Neural cell (in vitro differentiated cells): ENCODE data around the gene RBM20. TPM values are rescaled to one million over a fixed set of nuclear protein-coding genes. Genes with fewer than 3 reads are reported as not detected.

Experiments used
- H2AFZ ChIP-seq: fragments of 200-600, 300-800 bp; sonication (generic), shearing (Covaris generic); 2 replicates; pipeline ENCODE4 v1.6.0; 2014; ENCODE audit warnings: low read depth, mild to moderate bottlenecking, antibody characterized with exemption, low read length, moderate library complexity
- H3F3A ChIP-seq: fragments of 200-600 bp; shearing (Covaris generic); 2 replicates; pipeline ENCODE4 v1.6.1; 2016; ENCODE audit warnings: mild to moderate bottlenecking, moderate library complexity, mixed read lengths, antibody characterized with exemption, low read length; ENCODE audit not compliant: insufficient read depth, poor library complexity, severe bottlenecking
- H3K27ac ChIP-seq: fragments of 200-600, 300-800 bp; sonication (generic), shearing (Covaris generic); 2 replicates; pipeline ENCODE4 v1.5.1; 2014; ENCODE audit warnings: mild to moderate bottlenecking, low read length, moderate library complexity
- H3K27me3 ChIP-seq: fragments of 300-800, 200-600 bp; sonication (generic), shearing (Covaris generic); 2 replicates; pipeline ENCODE4 v1.6.0; 2014; ENCODE audit warnings: mild to moderate bottlenecking, low read depth, low read length, moderate library complexity; ENCODE audit not compliant: insufficient read depth
- H3K36me3 ChIP-seq: fragments of 300-800, 200-600 bp; sonication (generic), shearing (Covaris generic); 2 replicates; pipeline ENCODE4 v1.5.1; 2014; ENCODE audit warnings: mild to moderate bottlenecking, antibody characterized with exemption, low read length, moderate library complexity; ENCODE audit not compliant: insufficient read depth
- H3K4me2 ChIP-seq: fragments of 300-800, 200-600 bp; sonication (generic), shearing (Covaris generic); 2 replicates; pipeline ENCODE4 v1.6.0; 2014; ENCODE audit warnings: mild to moderate bottlenecking, low read length
- H3K4me3 ChIP-seq: fragments of 300-800, 200-600 bp; sonication (generic), shearing (Covaris generic); 2 replicates; pipeline ENCODE4 v1.5.1; 2014; ENCODE audit warnings: mild to moderate bottlenecking, low read length, moderate library complexity
- H3K79me2 ChIP-seq: fragments of 200-600 bp; shearing (Covaris generic); replicated peaks from 2 replicates; pipeline ENCODE4 v1.6.0; 2014; ENCODE audit warnings: mild to moderate bottlenecking, low read length, moderate library complexity; ENCODE audit not compliant: insufficient read depth
- H3K9ac ChIP-seq: fragments of 300-800, 200-600 bp; sonication (generic), shearing (Covaris generic); 2 replicates; pipeline ENCODE4 v1.6.1; 2016; ENCODE audit warnings: mild to moderate bottlenecking, low read length, mixed read lengths
- H3K9me2 ChIP-seq: fragments of 200-600 bp; shearing (Covaris generic); 2 replicates; pipeline ENCODE4 v1.6.1; 2016; ENCODE audit warnings: mild to moderate bottlenecking, low read length, mixed read lengths; ENCODE audit not compliant: insufficient read depth
- H3K9me3 ChIP-seq: fragments of 200-600, 300-800 bp; sonication (generic), shearing (Covaris generic); 2 replicates; pipeline ENCODE4 v1.6.1; 2016; ENCODE audit warnings: mild to moderate bottlenecking, mixed run types, low read length, moderate library complexity, mixed read lengths
- H4K20me1 ChIP-seq: fragments of 200-600 bp; shearing (Covaris generic); 2 replicates; pipeline ENCODE4 v1.6.1; 2016; ENCODE audit warnings: mild to moderate bottlenecking, mixed run types; ENCODE audit not compliant: insufficient read depth
- CTCF ChIP-seq: fragments of 450-650 bp; IDR thresholded peaks from 2 replicates; pipeline ENCODE4 v1.5.1; 2014; ENCODE audit warnings: antibody characterized with exemption, mild to moderate bottlenecking, moderate library complexity; ENCODE audit not compliant: poor library complexity, severe bottlenecking
- EP300 ChIP-seq: fragments of 450-650 bp; conservative IDR thresholded peaks from 2 replicates; pipeline ENCODE4 v1.6.1; 2014; ENCODE audit warnings: antibody characterized with exemption, mild to moderate bottlenecking, moderate library complexity; ENCODE audit not compliant: poor library complexity, severe bottlenecking
- EZH2 ChIP-seq: fragments of 200-600, 300-800 bp; shearing (Covaris generic), sonication (generic); IDR thresholded peaks from 2 replicates; pipeline ENCODE4 v1.6.1; 2014; ENCODE audit warnings: antibody characterized with exemption, low read length, borderline replicate concordance, mild to moderate bottlenecking; ENCODE audit not compliant: insufficient read depth, poor library complexity, severe bottlenecking
- MXI1 ChIP-seq: fragments of 450-650 bp; conservative IDR thresholded peaks from 2 replicates; pipeline ENCODE4 v1.6.1; 2014; ENCODE audit warnings: antibody characterized with exemption, mild to moderate bottlenecking; ENCODE audit not compliant: poor library complexity, severe bottlenecking
- POLR2AphosphoS5 ChIP-seq: IDR thresholded peaks from 2 replicates; pipeline ENCODE4 v1.6.1; 2012
- RAD21 ChIP-seq: fragments of 450-650 bp; conservative IDR thresholded peaks from 2 replicates; pipeline ENCODE4 v1.6.1; 2014; ENCODE audit warnings: antibody characterized with exemption, mild to moderate bottlenecking, moderate library complexity
- REST ChIP-seq: IDR thresholded peaks from 2 replicates; pipeline ENCODE4 v1.6.1; 2012; ENCODE audit warnings: borderline replicate concordance
- SMC3 ChIP-seq: fragments of 450-650 bp; conservative IDR thresholded peaks from 2 replicates; pipeline ENCODE4 v1.6.1; 2014; ENCODE audit warnings: antibody characterized with exemption, mild to moderate bottlenecking, moderate library complexity; ENCODE audit not compliant: poor library complexity
- TAF1 ChIP-seq: IDR thresholded peaks from 2 replicates; pipeline ENCODE4 v1.6.1; 2012; ENCODE audit warnings: low read depth
- polyA plus RNA-seq: library from polyadenylated mRNA; depleted of rRNA; stranded (reverse); fragments of >200 nt; gene quantifications from 2 replicates; pipeline ENCODE4 v1.2.3, GENCODE V29; 2014

Gene RBM20
- polyA plus RNA-seq, 1 donor from 2014 or later = 0.07 TPM

- Histone ChIP-seq H3F3A (no peaks in the 10 kb centered on the region), H3K4me3 (no peak overlapping the region), H3K9ac (no peak overlapping the region), H4K20me1 (no peaks in the 10 kb centered on the region), H3K4me2 (no peak overlapping the region), H3K79me2 (no peaks in the 10 kb centered on the region), H3K36me3 (no peaks in the 10 kb centered on the region), H3K9me2 (no peaks in the 10 kb centered on the region), H3K9me3 (no peaks in the 10 kb centered on the region), H2AFZ (no peak overlapping the region), H3K27ac (no peak overlapping the region), H3K27me3 (no peaks in the 10 kb centered on the region)
- TF ChIP-seq RAD21 = no peak
- no peak for TF ChIP-seq EZH2
- no peak for TF ChIP-seq SMC3
- no peak for TF ChIP-seq POLR2AphosphoS5
- no peak for TF ChIP-seq CTCF
- no peak for TF ChIP-seq MXI1
- TF ChIP-seq EP300 = no peak
- TF ChIP-seq TAF1 = no peak
- no peak for TF ChIP-seq REST
Observed at GRCh38 chr10:110847374-110847773, 203.2 kb downstream of the RBM20 start.

- no peaks in the 10 kb centered on the region for H3K9me3 ChIP-seq
Observed at GRCh38 chr10:110848106-110848505, 204.0 kb downstream of the RBM20 start.

More at GRCh38 chr10:110848106-110848505, 204.0 kb downstream of the RBM20 start:
- Histone ChIP-seq H3K27ac (no peak overlapping the region), H3K4me2 (no peak overlapping the region), H3K79me2 (no peaks in the 10 kb centered on the region), H4K20me1 (no peaks in the 10 kb centered on the region), H3K9ac (no peak overlapping the region), H3K4me3 (no peak overlapping the region), H3K36me3 (no peaks in the 10 kb centered on the region), H2AFZ (no peak overlapping the region), H3K27me3 (no peaks in the 10 kb centered on the region), H3F3A (no peaks in the 10 kb centered on the region), H3K9me2 (no peaks in the 10 kb centered on the region)
- TF ChIP-seq EZH2 (no peak), CTCF (no peak), RAD21 (no peak), MXI1 (no peak), POLR2AphosphoS5 (no peak), REST (no peak), SMC3 (no peak)
